Activated CD4-positive, alpha-beta T cell treated with anti-CD3 and anti-CD28 coated beads for 48 hours (primary cell): ENCODE data around the gene CARD11.

Experiments
- DNase-seq: peaks from one replicate; pipeline ENCODE4 v3.0.0-alpha.2; 2020

CARD11 gene

GRCh38 chr7:2937701-2938513 lies 105.8 kb downstream of the CARD11 start:
- no peak for DNase-seq

DNA sequence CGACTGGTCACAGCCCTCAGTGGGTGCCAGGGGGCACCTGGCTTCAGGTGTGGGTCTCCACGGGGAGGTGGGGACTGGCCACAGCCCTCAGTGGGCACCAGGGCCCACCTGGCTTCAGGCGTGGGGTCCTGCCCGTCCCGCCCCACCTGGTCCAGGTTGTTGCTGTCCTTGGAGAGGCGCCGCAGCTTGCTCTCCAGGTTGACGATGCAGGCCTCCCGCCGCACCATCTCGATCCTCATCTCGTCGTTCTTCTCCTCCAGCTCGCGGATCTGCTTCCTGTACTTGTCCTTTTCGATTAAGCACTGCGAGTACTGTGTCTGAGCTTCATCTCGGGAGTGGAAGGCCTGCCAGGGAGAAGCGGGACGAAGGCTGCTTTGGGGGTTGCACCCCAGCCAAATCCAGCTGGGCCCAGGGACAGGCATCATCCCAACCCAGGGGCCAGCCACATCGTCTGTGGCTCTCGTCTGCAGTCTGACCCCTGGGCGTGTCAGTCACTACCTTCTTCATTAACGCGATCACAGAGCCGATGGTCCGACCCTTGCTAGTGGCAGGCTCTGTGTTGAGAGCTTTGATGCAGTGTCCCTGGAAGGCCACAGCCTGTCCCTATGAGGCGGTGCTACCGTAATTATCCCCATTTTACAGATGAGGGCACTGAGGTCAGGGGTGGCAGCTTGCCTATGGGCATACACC lies 106.6 kb downstream of the CARD11 start:
- no peak for DNase-seq

DNA sequence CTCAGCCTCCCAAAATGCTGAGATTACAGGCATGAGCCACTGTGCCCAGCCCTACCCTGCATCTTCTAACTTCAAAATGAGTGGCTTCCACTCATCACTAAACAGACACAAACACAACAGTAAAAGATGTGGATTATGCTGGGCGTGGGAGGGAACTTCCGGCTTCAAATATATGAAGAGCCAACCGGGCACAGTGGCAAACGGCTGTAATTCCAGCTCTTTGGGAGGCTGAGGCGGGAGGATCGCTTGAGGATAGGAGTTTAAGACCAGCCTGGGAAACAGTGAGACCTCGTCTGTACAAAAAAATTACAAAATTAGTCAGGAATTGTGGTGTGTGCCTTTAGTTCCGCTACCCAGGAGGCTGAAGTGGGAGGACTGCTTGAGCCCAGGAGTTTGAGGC lies 107.4 kb downstream of the CARD11 start:
- no peak for DNase-seq

- no peak for DNase-seq
These were observed 108.5 kb downstream of the CARD11 start for GRCh38 chr7:2934984-2935740.

DNA sequence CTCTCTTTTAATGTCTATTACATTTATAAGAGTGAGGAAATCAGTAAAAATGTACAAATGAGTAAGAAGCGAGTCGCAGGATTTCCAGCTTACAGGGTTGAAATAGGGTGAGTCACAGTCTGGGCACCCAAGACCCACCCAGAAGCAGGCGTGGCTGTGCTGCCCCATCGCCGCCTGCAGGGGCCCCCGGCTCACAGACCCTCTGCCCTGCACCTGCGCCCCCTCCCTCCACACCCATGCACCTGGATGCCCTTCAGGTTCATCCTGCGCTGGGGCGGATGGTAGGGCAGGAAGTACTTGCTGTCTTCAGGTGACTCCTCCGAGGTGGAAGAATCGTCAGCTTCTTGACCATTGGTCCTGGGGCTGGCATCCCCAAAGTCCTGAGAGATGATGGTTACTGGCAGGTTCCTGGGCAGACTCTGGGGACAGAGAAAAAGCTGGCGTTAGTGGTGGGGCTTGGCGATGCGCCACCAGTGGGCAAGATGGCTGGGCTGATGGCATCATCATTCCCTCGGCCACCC lies 109.4 kb downstream of the CARD11 start:
- DNase-seq, result peak; percentile 65

- DNase-seq, result no peak
These were observed 111.0 kb downstream of the CARD11 start for GRCh38 chr7:2932402-2933251.

GRCh38 chr7:2931034-2931415 lies 112.6 kb downstream of the CARD11 start:
- no peak for DNase-seq

GRCh38 chr7:2930310-2931033 lies 113.2 kb downstream of the CARD11 start:
- DNase-seq, result no peak

DNA sequence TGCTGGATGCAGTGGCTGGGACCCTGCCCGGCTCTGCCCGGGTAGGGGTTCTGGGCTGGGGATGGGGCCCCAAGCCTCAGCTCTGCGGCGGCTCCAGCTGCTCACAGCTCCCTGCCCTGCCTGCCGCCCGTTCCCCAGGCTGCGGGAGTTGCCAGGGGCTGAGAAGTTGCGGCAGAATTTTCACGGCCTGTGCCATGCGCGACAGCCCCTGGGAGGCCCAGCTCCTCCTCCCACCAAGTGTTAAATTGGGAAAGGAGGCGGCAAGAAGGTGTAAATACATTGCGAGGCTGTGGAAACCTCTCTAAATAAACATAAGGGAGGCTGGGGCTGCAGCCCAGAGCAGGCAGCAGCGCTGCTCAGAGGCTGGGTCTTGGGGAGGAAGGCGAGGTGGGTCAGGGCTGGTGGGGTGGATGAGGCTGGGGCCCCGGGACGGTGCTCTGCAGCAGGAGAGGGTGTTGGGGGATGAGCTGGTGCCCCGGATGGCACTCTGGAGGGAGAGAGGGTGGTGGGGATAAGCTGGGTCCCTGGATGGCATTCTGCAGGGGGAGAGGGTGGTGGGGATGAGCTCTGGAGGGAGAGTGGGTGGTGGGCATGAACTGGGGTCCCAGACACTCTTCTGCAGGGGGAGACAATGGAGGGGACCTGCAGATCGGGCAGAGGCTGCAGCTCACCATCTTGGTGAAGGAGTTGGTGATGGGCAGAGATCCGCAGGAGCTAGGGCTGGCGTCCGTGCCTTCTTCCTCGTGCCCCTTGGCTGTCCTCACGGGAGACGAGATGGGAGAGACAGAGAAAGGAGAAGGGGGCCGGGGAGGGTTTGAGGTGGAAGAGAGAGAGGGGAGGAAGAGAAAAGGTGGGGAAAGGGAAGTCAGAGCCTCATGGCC lies 114.1 kb downstream of the CARD11 start:
- no peak for DNase-seq

DNA sequence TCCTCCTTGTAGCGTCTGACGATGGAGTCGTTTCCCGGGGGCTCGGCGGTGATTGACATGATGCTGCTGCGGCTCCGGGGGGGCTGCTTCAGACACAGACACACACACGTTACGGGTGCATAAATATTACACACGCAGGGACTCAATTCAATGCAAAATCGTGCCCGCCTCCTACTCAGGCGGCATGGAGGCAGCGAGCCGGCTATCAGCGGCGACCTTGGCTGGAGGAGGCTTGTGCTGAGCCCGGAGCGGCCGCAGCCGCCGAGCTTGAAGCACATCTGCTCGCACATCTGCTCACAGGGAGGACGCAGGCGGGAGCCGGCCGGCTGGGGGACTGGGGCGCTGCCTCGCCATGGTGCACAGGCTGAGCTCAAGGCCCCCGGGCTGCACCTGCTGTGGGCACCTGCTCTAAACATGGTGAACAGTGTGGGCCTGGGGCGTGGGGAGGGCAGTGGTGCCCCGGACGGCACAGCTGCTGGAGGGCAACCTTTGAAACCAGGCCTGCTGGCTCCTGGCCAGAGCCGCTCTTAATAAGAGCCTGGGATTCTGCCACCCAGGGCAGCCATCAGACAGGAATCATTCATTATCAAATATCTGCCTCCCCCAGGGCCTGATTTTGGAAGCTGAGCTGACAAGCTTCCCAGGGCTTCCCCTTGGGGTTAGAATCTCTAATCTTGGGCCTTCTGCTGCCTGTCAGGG lies 114.9 kb downstream of the CARD11 start:
- DNase-seq, result no peak

GRCh38 chr7:2928256-2928612 lies 115.4 kb downstream of the CARD11 start:
- no peak for DNase-seq

GRCh38 chr7:2927592-2927991 lies 116.1 kb downstream of the CARD11 start:
- no peak for DNase-seq

DNA sequence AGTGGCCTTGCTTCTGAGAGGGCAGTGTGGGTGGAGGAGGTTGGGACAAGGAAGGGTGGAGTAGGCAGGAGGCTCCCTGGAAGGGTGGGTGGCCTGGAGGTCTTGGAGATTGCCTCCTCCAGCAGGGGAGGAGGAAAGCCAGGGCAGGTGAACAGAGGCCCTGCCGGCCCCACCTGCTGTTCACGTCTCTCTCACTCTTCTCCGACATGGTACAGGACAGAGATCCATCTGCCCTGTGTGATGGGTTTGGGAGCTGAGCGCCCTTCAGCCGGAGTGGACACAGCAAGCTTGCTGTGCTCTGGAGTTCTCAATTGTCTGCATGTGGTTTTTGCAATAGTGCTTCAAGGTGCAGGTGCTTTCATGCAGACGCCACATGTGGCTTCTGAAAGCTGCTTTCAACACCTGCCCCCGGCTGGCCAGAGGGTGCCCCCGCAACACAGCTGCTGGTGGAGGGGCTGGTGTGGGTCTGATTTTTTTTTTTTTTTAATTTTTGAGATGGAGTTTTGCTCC lies 116.7 kb downstream of the CARD11 start:
- DNase-seq, result no peak

DNA sequence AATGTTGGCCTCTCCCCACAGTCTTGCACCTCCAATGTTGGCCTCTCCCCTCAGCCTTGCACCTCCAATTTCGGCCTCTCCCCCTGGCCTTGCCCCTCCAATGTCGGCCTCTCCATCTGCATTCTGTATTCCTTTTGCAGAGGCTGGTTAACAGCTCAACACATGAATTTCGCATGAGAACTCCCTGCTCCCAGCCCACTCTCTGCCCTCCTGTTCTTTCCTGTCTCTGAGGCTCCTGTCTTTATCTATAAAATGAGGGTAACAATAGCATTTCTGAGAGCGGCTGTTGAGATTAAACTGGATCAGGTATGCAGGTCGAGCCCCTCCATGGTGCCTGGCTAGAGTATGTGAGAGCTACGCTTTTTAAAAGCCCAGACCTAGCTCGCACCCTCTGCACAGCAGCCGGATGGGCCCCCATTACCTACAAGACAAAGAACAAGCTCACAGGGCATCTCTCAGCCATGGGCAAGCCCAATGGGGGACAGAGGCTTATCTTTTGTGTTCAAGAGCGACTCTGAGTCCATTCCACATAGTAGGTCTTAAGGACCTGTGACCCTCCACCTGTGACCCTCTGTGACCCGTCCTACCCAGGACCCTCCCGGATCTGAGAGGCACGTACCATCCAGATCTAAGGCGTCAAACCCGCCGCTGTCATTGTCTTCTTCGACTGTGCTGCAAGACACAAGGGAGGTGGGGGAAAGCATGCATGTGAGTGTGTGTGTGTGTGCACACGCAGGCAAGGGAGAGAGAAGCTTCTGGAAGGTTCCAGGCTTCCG lies 117.4 kb downstream of the CARD11 start:
- DNase-seq, result no peak

GRCh38 chr7:2924866-2925840 lies 118.5 kb downstream of the CARD11 start:
- no peak for DNase-seq

DNA sequence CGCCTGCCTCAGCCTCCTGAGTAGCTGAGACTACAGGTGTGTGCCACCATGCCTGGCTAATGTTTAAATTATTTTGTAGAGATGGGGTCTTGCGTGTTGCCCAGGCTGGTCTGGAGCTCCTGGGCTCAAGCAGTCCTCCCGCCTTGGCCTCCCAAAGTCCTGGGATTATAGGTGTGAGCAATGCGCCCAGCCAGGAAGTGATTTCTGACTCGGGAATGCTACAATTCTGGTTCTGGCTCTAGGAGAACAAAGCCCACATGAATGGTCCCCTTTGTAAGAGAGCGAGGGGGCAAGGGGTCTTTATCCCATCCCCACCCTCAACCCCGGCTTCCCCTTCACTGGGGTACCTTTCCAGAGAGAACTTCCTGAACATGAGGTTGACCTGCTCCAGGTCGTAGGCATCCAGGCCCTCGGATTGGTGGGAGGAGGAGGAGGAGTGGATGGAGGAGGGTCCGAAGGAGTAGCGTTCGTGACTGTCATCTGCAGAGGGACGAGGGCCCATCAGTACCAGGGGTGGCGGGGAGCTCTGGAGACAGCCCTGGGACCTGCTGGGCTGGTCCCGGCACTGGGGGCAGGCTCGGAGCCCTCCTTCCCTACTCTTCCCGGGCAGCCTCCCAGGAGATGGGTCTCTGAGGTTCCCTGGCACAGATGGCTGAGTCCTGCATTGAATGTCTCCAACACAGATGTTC lies 119.6 kb downstream of the CARD11 start:
- DNase-seq, result no peak

- DNase-seq, result no peak
These were observed 120.3 kb downstream of the CARD11 start for GRCh38 chr7:2923291-2923781.
